SIG-M5 treated with dmso at 0.1 percent for 504 hours (cell line): ENCODE results near the gene VEPH1.
A peak's percentile ranks its signal among the peaks of the same experiment; 100 is the strongest.

Experiments used
- DNase-seq: peaks from one replicate; lab custom pipeline; 2025; ENCODE audit not compliant: unreplicated experiment; lab: John Stamatoyannopoulos, UW

The VEPH1 gene

GRCh38 chr3:157502916-157503595 lies at the start of gene VEPH1:
Gene VEPH1 (minus strand): TSS chr3:157503416. CDS start chr3:157495349, 8,067 bp downstream.
- DNase-seq = no peak

- DNase-seq = no peak
These were observed 48.7 kb upstream of the VEPH1 start for GRCh38 chr3:157551961-157552360.

- no peak for DNase-seq
These were observed 46.3 kb upstream of the VEPH1 start for GRCh38 chr3:157549498-157549897.

DNA sequence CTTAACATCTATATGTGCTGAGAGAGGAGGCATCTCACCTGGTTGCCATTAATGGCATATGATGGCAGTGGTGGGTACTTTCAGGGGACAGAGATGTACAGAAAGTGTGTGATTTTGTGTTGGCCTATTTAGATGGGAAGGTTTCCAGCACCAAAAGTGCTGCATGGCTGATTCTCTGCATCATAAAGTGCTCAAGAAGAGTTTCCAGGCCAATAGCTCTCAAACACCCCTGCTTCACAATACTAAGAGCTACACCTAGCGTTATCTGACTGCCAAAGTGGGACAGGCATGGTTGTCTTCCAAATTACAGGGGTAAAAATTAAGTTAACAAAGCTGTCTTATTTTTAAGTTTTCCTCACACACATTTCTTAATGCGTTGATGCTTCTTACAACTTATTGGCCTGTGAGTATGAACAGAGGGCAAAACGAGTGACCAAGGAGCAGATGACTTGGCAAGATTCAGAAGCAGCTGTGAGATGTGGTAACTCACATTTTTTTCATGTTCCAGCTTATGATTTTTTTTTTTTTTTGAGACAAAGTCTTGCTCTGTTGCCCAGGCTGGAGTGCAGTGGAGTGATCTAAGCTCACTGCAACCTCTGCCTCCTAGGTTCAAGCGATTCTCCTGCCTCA lies 41.4 kb upstream of the VEPH1 start:
- DNase-seq = no peak

DNA sequence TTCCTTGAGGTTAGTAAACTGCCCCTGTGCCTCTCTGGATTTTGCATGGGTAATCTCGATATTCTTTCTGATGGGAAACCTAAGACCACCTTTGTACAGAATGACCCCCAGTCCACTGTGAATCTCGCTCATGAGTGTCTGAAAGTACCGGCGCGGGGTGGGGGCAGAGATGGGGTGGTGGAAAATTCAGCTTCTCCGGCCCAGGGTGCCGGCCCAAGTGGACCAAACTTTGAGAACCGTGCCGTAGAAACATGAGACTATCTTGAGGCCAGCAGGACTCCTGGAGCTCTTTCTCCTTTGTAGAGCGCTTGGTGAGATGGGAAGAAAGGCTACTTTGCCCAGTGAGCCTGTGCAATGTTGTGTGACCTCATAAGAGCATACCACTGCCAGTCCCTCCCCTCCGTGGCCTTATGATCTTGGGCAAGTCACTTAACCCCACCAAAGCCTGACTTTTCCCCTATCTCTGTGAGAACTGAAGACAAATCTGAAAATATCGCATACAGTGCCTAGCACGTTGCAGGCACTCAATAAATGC lies 40.4 kb upstream of the VEPH1 start:
- DNase-seq = no peak

DNA sequence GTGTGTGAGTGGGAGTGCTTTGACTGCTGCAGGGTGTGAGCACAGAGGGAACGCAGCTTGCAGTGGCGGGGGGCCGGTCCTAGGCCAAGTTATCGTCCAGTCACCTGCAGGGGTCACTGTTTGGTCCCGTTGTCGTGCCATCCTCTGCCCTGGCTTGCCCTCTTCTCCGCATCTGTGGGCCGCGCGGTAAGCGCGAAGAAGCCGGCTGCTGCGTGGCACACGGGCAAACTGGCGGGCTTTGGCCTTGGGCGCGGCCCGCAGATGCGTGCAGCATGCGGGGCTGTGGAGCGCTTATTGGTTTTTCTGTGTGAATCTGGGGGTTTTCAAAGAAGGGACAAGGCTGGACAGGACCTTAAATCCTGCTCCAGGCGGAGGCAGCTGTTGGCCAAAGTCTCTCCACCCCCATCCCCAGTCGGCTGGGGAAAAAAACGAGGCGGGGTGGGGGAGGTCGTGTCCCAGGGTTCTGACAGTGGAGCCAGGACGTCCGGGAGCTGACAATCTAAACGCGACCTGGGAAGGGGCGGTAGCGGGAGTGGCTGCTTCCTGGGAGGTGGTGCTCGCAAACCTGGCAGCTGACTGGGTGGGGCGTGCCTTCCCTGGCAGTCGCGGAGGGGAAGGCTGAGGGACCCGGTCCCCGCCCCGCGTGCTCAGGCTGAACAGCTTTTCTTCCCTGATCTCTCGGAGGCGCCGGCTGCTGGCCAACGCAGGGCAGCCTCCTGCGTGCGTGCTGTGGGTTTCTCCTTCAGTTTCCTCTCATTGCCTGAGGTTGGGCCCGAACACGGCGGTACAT lies 39.7 kb upstream of the VEPH1 start:
- no peak for DNase-seq

- no peak for DNase-seq
These were observed 38.5 kb upstream of the VEPH1 start for GRCh38 chr3:157541506-157542236.

DNA sequence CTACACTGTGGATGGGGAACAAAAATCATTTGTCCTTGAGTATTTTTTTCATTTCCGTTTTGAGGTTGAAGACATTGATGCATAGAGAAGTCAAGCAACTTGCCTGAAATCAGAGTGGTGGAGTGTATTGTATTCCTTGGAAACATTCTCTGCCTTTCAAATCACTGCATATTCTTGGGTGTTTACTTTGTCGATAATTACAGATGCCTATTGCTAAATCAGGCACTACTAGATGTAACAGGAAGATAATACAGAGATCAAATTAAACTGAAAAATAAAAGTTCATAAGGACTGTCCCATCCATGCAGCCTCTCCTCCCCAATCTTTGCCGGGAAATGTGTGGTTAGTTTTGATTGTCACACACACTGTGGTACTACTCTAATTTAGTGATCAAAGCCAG lies 37.4 kb upstream of the VEPH1 start:
- DNase-seq = no peak

GRCh38 chr3:157535667-157536066 lies 32.5 kb upstream of the VEPH1 start:
- no peak for DNase-seq

DNA sequence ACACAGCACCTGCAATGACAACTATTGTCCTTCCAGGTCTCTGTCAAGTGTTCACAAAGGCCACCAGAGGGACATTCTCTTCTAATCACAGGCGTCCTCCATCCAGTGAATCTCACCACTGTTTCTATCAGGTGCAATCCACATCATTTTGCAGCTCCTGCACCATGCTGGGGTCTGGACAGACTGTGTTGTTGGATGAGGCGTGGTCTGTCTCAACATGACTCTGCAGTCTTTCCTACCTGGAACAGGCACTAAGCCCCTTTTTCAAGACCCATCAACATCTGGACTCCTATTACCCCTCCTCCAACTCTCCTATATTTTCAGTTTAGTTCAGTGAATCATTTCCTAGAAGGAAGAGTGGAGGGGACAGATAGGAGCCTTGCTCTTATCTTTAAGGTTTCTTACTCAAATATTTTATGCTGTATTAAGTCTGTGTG lies 31.5 kb upstream of the VEPH1 start:
- DNase-seq = no peak

GRCh38 chr3:157533298-157534070 lies 30.3 kb upstream of the VEPH1 start:
- DNase-seq = no peak

DNA sequence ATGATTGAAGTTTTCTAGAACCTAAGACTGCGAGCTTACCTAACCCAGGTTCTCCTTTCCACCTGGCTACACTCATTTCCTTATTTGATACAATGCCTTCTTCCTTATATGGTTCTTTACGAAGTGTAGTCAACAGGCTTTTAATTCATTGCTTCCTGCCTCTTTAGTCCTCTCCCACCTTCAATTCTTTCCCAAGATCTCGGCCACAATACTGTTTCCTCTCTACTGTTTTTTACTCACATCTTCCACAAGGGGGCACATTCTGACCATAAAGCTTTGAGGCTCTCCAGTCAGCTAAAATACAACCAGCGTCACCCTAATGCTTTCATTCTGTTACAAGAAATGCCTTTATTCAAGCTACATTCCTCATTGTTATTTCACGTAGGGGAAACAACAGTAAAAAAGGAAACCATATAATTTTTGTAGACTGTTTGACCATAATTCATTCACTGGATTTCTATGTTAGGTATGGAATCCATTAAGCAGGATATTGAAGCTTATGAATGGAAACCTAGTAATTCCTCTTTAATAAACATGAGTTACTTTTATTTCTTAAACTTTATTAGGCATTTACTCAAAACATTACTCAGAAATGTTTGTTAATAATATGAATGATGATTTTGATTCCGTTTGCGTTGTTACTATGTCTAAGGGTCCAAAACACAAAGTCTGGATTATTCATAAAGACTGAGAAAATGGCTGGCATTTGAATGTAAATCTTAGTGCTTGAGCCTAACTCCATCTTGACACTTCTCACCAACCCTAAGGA lies 29.5 kb upstream of the VEPH1 start:
- DNase-seq = peak; percentile 83

GRCh38 chr3:157531771-157532170 lies 28.6 kb upstream of the VEPH1 start:
- DNase-seq = no peak

GRCh38 chr3:157531301-157531660 lies 28.1 kb upstream of the VEPH1 start:
- DNase-seq = no peak

DNA sequence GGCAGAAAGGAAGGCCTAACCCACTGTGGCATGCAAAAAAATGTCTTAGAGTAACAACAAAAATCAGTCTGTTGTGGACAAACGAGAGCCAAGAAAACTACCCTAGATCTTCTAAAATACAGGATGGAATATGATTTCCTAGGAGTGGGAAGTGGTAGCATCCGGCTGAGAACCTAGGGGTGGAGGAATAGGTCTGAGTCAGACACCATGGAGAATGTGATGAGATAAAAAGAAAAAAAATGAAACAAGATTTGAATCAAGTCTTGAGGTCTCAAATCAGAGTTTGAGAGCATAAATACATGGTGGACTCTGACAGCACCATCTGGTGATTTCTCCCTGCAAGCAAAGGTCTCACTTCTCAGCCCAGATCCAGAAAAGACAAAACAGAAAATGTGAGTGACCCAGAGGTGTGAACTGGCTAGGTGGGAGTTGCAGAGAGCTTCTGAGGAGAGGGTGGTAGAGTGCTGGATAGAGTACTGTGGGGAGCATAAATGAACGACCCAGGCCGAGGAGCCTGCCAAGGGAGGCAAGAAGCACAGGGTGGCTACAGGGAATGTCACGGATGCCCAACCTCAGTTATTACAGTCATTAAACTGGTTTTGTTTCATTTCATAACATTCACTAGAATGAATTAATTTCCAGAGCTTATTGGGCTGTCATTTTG lies 27.6 kb upstream of the VEPH1 start:
- DNase-seq = no peak

DNA sequence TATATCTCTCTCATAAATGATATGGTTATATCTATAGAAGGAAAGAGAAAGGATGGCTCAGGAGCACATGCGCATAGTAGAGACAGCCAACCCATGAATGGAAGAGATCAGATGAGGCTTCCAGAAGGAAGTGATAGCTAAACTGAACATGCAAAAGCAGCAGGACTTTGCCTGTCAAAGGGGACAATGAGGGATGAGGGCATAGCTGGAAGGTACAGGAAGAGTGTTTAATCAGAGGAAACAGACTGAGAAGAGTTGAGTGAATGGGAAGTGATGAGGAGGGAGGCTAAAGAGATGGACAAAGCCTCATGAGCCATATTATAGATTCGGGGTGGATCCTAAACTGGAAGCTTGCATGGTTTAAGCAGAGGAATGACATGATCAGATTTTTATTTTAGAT lies 26.5 kb upstream of the VEPH1 start:
- no peak for DNase-seq

GRCh38 chr3:157529085-157529484 lies 25.9 kb upstream of the VEPH1 start:
- DNase-seq = no peak

- DNase-seq = no peak
These were observed 24.1 kb upstream of the VEPH1 start for GRCh38 chr3:157527131-157527881.
